HepG2 (cell line): ENCODE measurements around the gene KRT2. TPM values are rescaled to one million over a fixed set of nuclear protein-coding genes. Genes with fewer than 3 reads are reported as not detected.

Experiments used
- ATAC-seq: fragments of 200-7000 bp; cut with Tn5 transposase; 3 replicates; pipeline ENCODE4 v1.9.1; 2020; ENCODE audit warnings: mild to moderate bottlenecking, moderate library complexity
- BruUV-seq: library from RNA; stranded (reverse); fragments of 400-500 nt; replicated peaks from 2 replicates; lab custom pipeline; 2021; lab: Mats Ljungman, UMichigan
- CTCF ChIA-PET: fragments of 300-600 bp; formaldehyde crosslinking; extraction: SDS; loops from one replicate; lab custom pipeline; 2021; ENCODE audit warnings: low total read pairs, inconsistent platforms, low intra/inter-chr PET ratio; lab: Yijun Ruan, JAX
- POLR2A ChIA-PET: fragments of 350-600 bp; sonication (Branson Sonifier 250); formaldehyde crosslinking; loops from one replicate; lab custom pipeline; 2020; ENCODE audit warnings: antibody characterized with exemption, inconsistent platforms; lab: Yijun Ruan, JAX
- DNase-seq: peaks from one replicate; pipeline ENCODE4 v3.0.0-alpha.2; 2015; ENCODE audit warnings: low spot score
- FAIRE-seq: peaks from 3 replicates; lab custom pipeline; 2011; peaks lifted over from hg19 to GRCh38; lab: Jason Lieb, UNC
- H2AFZ ChIP-seq: one replicate; pipeline ENCODE4 v1.6.1; 2011; ENCODE audit warnings: low read length, inconsistent platforms
- H3K27ac ChIP-seq: fragments of 300-600 bp; 3 replicates; pipeline ENCODE4 v1.8.0; 2011; ENCODE audit warnings: mixed run types, mild to moderate bottlenecking, mixed read lengths, low read length, inconsistent platforms; ENCODE audit not compliant: insufficient read depth; ENCODE audit errors: extremely low read length
- H3K27me3 ChIP-seq, 2 experiments: fragments of 200-600 bp in 1 of 2; 2 replicates in 1 of 2; 3 replicates in 1 of 2; pipeline versions ENCODE4 v1.6.0 to v1.8.0; 2011; ENCODE audit warnings: low read length in 2 of 2, mild to moderate bottlenecking in 2 of 2, moderate library complexity in 2 of 2, inconsistent platforms in 1 of 2; ENCODE audit not compliant: insufficient read depth in 2 of 2, control insufficient read depth in 1 of 2
- H3K36me3 ChIP-seq, 2 experiments: fragments of 200-600 bp in 1 of 2; replicated peaks in 1 of 2; 2 replicates in 1 of 2; 3 replicates in 1 of 2; pipeline versions ENCODE4 v1.5.1 to v1.8.0; 2011; ENCODE audit warnings: low read length in 2 of 2, inconsistent platforms in 1 of 2; ENCODE audit not compliant: insufficient read depth in 2 of 2, control insufficient read depth in 1 of 2
- H3K4me1 ChIP-seq: 2 replicates; pipeline ENCODE4 v1.5.1; 2012; ENCODE audit warnings: low read length, inconsistent platforms; ENCODE audit not compliant: insufficient read depth
- H3K4me2 ChIP-seq: 2 replicates; pipeline ENCODE4 v1.6.0; 2011; ENCODE audit warnings: low read depth, low read length, inconsistent platforms
- H3K4me3 ChIP-seq, 3 experiments: fragments of 200-600 bp in 1 of 3; sonication (generic), shearing (Covaris generic) in 1 of 3; replicated peaks in 1 of 3; 2 replicates each; pipeline ENCODE4 v1.5.1; 2011 to 2016; ENCODE audit warnings: low read length in 3 of 3, inconsistent platforms in 2 of 3, low read depth in 2 of 3, mild to moderate bottlenecking in 2 of 3, control low read depth in 1 of 3, mixed read lengths in 1 of 3; ENCODE audit not compliant: insufficient read depth in 1 of 3
- H3K79me2 ChIP-seq: one replicate; pipeline ENCODE4 v1.6.1; 2011; ENCODE audit warnings: low read length, inconsistent platforms; ENCODE audit not compliant: insufficient read depth
- H3K9ac ChIP-seq: 2 replicates; pipeline ENCODE4 v1.6.0; 2011; ENCODE audit warnings: mild to moderate bottlenecking, low read depth, low read length, inconsistent platforms; ENCODE audit not compliant: insufficient read depth
- H3K9me3 ChIP-seq: 2 replicates; pipeline ENCODE4 v1.5.1; 2012; ENCODE audit warnings: mild to moderate bottlenecking, low read length
- H4K20me1 ChIP-seq: 2 replicates; pipeline ENCODE4 v1.6.0; 2011; ENCODE audit warnings: inconsistent platforms, mild to moderate bottlenecking, low read length, moderate library complexity; ENCODE audit not compliant: insufficient read depth
- DZIP1 ChIP-seq: sonication (generic); formaldehyde crosslinking; IDR thresholded peaks from 2 replicates; pipeline ENCODE4 v1.5.0; 2020; ENCODE audit warnings: mild to moderate bottlenecking, missing genetic modification reagents
- ELF4 ChIP-seq: sonication (generic); formaldehyde crosslinking; IDR thresholded peaks from 2 replicates; pipeline ENCODE4 v1.5.0; 2020; ENCODE audit warnings: missing genetic modification reagents, mild to moderate bottlenecking, moderate library complexity, borderline replicate concordance
- KLF6 ChIP-seq: IDR thresholded peaks from 2 replicates; pipeline ENCODE4 v1.8.0; 2016; ENCODE audit warnings: missing biosample characterization, missing genetic modification reagents
- TBX2 ChIP-seq: sonication (generic); formaldehyde crosslinking; IDR thresholded peaks from 2 replicates; pipeline ENCODE4 v1.5.0; 2020; ENCODE audit warnings: missing genetic modification reagents, mild to moderate bottlenecking, borderline replicate concordance
- ZIK1 ChIP-seq: sonication (generic); formaldehyde crosslinking; IDR thresholded peaks from 2 replicates; pipeline ENCODE4 v1.5.0; 2020; ENCODE audit warnings: mild to moderate bottlenecking, low read depth, missing genetic modification reagents, borderline replicate concordance
- WGBS: methylation state at CpG from one replicate; pipeline ENCODE4 v1.1.6; 2017; ENCODE audit warnings: low lambda C conversion rate; 5-methylcytosine and 5-hydroxymethylcytosine counted together
- in situ Hi-C: cut with HindIII; loops from 2 replicates; pipeline ENCODE4 v1.10.0; 2017; ENCODE audit warnings: low pct_unique_long_range_greater_than_20kb; ENCODE audit not compliant: extremely low pct_ligation_motif_present
- intact Hi-C: fragments of 100-400 bp; cut with micrococcal nuclease; formaldehyde crosslinking; loops from one replicate; pipeline ENCODE4 v1.10.0; 2022; ENCODE audit not compliant: unreplicated experiment
- polyA plus RNA-seq, 8 experiments: library from polyadenylated mRNA; depleted of rRNA in 3 of 8; stranded (reverse) in 7 of 8; unstranded in 1 of 8; fragments of >200 nt; fragmentation: Illumina TruSeq in 4 of 8; extraction: Trizol in 4 of 8; gene quantifications; 2 replicates each; pipeline versions ENCODE4 v1.2.1 to v1.2.3, GENCODE V29; 2011 to 2016; ENCODE audit warnings: low read depth in 4 of 8, missing spikeins in 1 of 8, mixed read lengths in 1 of 8; ENCODE audit not compliant: insufficient read depth in 1 of 8
- total RNA-seq, 5 experiments: library from RNA; depleted of rRNA; stranded (reverse); fragments of >200 nt; fragmentation: Illumina TruSeq; extraction: Trizol; gene quantifications; 2 replicates each; pipeline ENCODE4 v1.2.3, GENCODE V29; 2016; ENCODE audit warnings: low read depth in 1 of 5
- TF ChIP-seq, protein P1 (sequence below): sonication (generic); formaldehyde crosslinking; IDR thresholded peaks from 2 replicates; pipeline ENCODE4 v1.9.0; 2021; ENCODE audit warnings: mild to moderate bottlenecking, missing genetic modification reagents

Gene KRT2
- total and polyA plus RNA-seq, 2 of the 13 experiments (the other 11 are each of a cell fraction or from before 2014, with no cell fraction given), result not detected

DNA sequence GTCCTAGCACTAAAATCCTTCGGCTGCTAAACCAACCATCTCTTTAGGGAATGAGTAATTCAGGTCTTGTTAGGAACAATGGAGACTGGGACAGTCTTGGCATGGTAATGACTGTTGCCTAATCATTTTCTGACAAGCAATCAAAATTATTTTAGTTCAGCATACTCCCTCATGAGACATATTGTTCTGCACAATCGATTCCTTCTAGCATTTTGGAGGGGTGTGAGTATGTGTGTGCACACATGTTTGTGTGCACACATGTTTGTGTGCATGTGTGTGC, 30.3 kb upstream of the KRT2 start:
- CTCF ChIA-PET, result no interaction called here
- in situ Hi-C loops, result loop anchor here (25.0 kb wide), 1 partner anchor 305 kb away; no protein-coding TSS in a partner anchor
- no peaks in the 10 kb centered on the region for H3K36me3 ChIP-seq
- no peak overlapping the region for H3K27ac ChIP-seq
- H3K4me3 ChIP-seq, result no peak overlapping the region
- no peaks in the 10 kb centered on the region for H3K79me2 ChIP-seq
- no peak overlapping the region for H2AFZ ChIP-seq
- no peak overlapping the region for H3K9ac ChIP-seq
- H3K4me1 ChIP-seq, result no peaks in the 10 kb centered on the region
- POLR2A ChIA-PET, result no interaction called here
- 3% methylated on average over 2 of the region's 2 CpGs for WGBS
- ATAC-seq (no peak), DNase-seq (no peak), FAIRE-seq (no peak)
- peaks cover 4 to 38% of the 10 kb centered on the region in 2 experiments; a peak in 3 of 5 replicates for H3K27me3 ChIP-seq
- no peaks in the 10 kb centered on the region for H3K9me3 ChIP-seq
- H3K4me2 ChIP-seq, result no peak overlapping the region
- TF ChIP-seq ZIK1 (CRISPR knock-in tag), result no peak
- TF ChIP-seq KLF6 (CRISPR knock-in tag), result no peak
- no peaks in the 10 kb centered on the region for H4K20me1 ChIP-seq
- BruUV-seq, result no TSS peak
- intact Hi-C loops, result no loop called here

- Histone ChIP-seq H2AFZ (no peak overlapping the region), H3K27me3 (peaks cover 2 to 34% of the 10 kb centered on the region in 2 experiments; a peak in 3 of 5 replicates), H3K36me3 (no peaks in the 10 kb centered on the region), H3K4me2 (no peak overlapping the region), H3K79me2 (no peaks in the 10 kb centered on the region), H3K9me3 (no peaks in the 10 kb centered on the region), H3K9ac (no peak overlapping the region), H4K20me1 (no peaks in the 10 kb centered on the region), H3K4me3 (no peak overlapping the region), H3K4me1 (no peaks in the 10 kb centered on the region), H3K27ac (no peak overlapping the region)
- BruUV-seq, result no TSS peak
- intact Hi-C loops, result no loop called here
- no peak for ATAC-seq
- ChIA-PET CTCF (no interaction called here), POLR2A (no interaction called here)
- DNase-seq, result no peak
- in situ Hi-C loops, result loop anchor here (25.0 kb wide), 1 partner anchor 306 kb away; no protein-coding TSS in a partner anchor
- FAIRE-seq, result no peak
- 8% methylated on average over 10 of the region's 12 CpGs for WGBS
- TF ChIP-seq DZIP1 (CRISPR knock-in tag) (no peak), ELF4 (CRISPR knock-in tag) (no peak), TBX2 (no peak)
- TF ChIP-seq, protein P1, sequence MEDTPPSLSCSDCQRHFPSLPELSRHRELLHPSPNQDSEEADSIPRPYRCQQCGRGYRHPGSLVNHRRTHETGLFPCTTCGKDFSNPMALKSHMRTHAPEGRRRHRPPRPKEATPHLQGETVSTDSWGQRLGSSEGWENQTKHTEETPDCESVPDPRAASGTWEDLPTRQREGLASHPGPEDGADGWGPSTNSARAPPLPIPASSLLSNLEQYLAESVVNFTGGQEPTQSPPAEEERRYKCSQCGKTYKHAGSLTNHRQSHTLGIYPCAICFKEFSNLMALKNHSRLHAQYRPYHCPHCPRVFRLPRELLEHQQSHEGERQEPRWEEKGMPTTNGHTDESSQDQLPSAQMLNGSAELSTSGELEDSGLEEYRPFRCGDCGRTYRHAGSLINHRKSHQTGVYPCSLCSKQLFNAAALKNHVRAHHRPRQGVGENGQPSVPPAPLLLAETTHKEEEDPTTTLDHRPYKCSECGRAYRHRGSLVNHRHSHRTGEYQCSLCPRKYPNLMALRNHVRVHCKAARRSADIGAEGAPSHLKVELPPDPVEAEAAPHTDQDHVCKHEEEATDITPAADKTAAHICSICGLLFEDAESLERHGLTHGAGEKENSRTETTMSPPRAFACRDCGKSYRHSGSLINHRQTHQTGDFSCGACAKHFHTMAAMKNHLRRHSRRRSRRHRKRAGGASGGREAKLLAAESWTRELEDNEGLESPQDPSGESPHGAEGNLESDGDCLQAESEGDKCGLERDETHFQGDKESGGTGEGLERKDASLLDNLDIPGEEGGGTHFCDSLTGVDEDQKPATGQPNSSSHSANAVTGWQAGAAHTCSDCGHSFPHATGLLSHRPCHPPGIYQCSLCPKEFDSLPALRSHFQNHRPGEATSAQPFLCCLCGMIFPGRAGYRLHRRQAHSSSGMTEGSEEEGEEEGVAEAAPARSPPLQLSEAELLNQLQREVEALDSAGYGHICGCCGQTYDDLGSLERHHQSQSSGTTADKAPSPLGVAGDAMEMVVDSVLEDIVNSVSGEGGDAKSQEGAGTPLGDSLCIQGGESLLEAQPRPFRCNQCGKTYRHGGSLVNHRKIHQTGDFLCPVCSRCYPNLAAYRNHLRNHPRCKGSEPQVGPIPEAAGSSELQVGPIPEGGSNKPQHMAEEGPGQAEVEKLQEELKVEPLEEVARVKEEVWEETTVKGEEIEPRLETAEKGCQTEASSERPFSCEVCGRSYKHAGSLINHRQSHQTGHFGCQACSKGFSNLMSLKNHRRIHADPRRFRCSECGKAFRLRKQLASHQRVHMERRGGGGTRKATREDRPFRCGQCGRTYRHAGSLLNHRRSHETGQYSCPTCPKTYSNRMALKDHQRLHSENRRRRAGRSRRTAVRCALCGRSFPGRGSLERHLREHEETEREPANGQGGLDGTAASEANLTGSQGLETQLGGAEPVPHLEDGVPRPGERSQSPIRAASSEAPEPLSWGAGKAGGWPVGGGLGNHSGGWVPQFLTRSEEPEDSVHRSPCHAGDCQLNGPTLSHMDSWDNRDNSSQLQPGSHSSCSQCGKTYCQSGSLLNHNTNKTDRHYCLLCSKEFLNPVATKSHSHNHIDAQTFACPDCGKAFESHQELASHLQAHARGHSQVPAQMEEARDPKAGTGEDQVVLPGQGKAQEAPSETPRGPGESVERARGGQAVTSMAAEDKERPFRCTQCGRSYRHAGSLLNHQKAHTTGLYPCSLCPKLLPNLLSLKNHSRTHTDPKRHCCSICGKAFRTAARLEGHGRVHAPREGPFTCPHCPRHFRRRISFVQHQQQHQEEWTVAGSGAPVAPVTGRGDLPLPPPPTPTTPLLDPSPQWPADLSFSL (CRISPR knock-in tag), result no peak
Observed at GRCh38 chr12:52681526-52682380, 29.7 kb upstream of the KRT2 start.
